HG02610 (cell line): ENCODE data around the gene BSG.

Experiments used
- ATAC-seq: cut with Tn5 transposase; IDR thresholded peaks from one replicate; pipeline ENCODE4 v1.9.1; 2021; ENCODE audit warnings: mild to moderate bottlenecking, moderate library complexity; ENCODE audit not compliant: unreplicated experiment

BSG gene

DNA sequence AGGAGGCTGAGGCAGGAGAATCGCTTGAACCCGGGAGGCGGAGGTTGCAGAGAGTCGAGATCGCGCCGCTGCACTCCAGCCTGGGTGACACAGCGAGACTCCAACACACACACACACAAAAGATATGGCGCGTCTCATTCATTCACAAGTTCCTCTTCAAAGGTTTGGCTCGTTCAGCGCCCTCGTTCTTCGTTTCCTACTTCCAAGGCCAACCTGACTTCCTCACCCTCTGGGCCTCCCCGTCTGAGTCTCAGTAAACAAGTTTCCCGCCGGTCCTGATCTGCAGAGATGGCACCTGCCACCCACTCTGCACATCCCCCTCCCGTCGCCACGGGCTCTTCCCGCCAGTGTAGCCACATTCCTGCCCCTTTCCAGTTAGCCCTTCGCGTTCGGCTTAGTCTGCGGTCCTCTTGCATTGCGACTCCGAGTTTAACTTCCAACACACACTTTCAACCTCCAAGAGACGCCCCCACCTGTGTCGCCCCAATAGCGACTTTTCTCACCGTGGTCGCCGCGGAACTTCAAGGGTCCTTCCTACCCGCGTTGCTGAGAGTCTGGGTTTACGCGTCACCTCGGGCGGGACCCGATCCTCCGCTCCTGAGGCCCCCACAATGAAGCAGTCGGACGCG, 1.3 kb upstream of the BSG start:
- no peak for ATAC-seq

DNA sequence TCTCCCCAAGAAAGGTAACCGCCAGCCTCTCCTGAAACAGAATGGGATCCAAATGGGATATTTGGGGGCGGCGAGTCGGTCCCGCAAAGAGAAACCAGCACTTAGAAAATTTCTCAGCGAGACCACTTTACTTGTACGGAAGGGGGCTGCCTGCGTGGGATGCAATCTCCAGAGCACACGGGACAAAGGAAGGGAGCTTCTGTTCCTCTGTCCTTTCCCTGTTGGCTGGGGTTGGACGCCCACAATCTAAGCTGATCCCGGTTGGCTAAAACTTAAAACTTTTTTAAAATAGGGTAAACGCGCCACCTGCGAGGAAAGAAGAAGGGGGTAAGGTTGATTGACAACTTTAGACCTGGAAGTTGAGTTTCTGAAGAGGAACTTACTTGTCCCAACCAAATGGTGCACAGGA, 826 bp upstream of the BSG start:
- no peak for ATAC-seq

DNA sequence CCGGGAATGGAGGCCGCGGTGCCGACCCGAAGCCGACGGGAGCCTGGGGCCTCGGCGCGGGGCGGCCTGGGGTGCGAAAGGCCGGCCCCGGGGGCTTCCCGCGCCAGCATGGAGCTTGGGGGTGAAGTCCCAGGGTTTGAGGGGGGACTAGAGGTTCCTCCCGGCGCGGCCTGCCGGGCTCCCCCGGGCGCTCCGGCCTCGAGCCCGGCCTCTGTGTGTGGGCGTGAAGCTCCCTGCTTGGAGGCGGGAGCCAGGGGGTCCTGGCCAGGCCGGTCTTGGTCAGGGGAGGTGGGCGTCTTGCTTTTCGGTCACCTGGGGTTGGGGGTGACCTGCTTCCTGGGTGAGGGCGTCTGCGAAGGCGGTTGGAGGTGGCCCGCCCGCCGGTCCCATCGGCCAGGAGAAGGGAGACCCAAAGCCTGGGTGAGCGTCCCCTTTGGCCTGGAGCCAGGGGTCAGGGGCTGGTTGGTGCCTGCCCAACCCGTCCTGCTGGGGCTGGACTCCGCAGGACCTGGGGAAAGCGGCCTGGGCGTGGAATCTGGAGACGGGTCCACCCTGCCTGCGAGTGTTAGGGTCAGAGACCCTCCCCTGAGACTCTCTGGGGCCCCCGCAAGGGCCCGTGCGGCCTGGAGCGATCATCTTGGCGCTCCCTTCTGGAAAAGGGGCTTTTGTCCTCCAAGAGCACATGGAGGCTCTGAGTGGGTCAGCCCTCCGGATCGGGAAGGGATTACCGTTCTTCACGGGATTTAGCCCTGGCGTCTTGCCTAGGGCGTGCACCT, 535 bp downstream of the BSG start:
- ATAC-seq = no peak

DNA sequence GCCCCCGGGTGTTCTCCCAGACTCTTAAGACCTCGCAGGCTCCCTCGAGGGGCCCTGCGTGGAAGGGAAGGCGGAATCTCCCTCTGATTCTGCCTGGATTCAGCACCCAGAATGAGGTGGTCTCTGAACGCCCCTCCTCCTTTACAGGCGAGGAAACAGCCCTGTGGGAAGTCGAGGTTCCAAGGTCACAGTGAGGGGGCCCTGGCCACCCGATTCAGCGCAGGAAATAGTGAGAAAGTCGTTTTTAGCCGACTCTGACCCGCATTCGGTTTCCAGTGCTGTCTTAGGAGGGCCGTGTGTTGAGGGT, 1.1 kb downstream of the BSG start:
- ATAC-seq = no peak

DNA sequence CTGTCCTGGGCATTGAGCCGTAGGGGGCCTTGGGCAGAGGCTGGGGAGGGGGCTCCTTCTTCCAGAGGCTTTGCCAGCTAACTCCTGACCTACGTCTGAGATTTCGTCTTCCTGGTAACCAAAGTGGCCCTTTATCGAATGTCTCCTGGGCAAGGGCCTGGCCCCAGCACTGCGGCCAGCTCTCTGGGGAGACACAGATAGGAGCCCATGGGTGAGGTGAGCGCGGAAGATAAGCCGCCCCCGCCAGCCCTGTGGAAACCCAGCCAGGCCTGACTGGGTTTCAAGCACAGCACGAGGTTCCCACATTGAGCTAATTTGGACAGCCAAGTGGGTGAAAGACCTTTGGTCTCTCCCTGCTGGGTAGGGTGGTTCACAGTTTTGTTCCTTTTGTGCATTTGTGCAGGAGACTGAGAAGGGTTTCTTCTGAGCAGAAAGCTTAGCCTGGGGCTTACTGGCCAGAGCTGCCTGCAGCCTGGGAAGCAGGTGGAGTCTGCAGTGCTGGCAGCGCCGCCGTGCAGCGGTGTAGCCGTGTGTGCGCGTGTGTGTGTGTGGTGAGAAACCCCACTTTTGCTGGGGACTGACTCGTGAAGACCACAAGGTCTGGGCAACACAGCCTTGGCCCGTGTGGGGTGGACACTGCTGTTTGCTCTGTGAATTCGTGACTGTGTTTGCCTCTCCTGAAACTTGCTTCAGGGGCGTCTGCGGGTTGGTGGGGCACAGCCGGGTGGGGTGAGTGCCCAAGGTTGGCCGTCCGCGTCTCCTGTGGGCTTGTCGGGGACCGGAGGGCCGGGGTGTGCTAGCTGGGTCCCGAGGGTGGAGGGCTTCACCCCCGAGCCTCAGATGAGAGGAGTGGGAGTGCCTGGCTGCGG, 2.5 kb downstream of the BSG start:
- no peak for ATAC-seq

DNA sequence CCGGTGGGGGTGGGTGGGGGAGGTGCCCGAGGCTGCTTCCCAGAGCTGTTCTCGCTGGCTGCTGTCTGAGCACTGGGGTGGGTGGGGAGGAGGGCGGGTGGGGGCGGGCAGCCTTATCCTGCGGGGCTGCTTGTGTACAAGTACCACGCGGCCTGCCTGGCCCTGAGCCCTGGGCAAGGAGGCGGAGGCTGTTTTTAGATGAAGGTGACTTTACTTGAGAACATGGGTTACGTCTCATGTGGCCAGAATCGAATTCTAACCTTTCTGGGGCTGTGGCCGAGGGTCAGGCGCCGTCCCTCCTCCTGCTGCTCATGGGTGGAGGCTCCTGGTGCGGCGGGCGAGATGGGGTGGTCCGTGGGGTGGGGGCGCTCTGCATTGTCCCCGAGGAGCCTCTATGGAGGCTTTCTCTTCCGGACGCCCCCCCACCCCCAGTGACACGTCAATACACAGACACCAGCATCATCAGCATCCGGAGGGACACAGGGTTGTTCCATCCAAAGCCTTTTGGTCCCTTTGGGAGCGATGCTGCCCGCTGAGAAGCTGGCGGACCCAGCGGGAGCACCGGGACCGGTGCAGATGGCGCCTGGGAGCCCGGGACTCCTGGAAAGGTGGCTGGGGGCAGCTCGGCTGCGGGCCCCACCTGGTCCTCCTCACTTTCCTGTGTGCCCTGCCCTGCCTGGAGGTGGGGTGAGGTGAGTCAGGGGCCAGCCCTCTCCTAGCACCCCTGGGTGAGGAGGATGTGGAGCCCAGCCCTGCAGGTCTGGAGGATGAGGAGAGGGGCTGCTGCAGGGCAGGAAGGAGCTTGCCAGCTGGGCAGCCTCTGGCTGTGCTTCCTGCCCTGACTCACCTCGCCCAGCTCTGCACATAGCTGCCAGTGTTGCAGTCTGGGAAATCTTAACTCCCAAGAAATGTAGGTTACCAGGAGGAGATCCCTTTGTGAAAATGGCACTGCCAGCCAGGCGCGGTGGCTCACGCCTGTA, 3.4 kb downstream of the BSG start:
- ATAC-seq = no peak

DNA sequence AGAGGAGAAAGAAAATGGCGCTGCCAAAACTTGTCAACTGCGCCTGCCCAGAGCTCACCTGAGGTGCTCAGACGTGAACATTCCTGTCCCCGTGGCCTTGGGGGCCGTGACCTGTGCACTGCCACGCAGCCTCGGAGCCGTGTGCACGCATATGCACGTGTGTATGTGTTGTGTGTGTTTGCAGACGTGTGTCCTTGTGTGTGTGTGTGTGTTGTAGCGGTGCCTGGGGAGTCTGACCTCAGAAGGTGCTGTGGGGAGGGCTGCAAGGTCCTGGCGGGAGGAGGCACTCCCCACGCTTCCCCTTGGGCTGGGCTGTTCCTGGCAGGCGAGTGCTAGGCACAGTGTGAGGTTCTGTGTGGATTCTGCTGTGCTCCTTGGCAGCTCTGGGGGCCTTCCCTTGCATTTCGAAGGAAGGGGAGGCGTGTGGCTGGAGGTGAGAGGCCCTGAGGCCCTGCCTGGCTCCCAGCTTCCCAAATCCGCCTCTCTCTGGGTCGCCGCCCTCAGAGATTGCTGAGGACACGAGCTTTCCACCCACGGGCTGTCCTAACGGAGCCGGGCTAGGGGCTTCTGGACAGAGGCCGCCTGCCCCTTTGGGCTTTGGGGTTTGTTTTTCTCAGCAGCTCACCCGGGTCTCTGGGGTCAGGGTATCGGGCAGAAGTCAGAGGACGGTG, 4.5 kb downstream of the BSG start:
- ATAC-seq = no peak

DNA sequence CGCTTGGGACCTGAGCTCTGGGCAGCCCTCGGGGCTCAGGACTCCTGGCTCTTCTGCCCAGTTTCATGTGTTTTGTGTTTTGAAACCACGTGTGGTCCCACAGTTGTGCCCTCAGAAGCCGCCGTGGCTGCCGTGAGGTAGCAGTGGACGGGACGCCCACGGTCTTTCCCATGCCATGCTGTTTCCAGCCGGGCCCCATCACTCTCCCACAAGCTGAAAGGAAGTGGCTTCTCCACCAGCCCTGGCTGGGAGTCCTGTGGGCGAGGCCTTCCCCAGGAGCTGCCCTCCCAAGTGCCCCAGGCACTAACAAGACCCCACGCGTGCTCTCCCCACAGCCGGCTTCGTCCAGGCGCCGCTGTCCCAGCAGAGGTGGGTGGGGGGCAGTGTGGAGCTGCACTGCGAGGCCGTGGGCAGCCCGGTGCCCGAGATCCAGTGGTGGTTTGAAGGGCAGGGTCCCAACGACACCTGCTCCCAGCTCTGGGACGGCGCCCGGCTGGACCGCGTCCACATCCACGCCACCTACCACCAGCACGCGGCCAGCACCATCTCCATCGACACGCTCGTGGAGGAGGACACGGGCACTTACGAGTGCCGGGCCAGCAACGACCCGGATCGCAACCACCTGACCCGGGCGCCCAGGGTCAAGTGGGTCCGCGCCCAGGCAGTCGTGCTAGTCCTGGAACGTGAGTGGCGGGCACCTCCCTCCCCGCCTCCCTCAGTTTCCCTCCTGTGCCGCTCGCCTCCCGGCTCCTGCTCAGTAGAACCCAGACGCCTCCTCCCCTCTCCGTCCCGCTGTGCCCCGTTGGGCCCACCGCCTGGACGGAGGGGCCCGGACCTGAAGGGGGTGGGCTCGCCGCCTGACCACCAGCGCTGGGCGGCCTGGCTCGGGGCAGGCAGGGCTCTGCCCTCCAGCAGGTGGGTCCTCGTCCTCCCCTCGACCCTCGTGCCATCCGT, 5.3 kb downstream of the BSG start:
- ATAC-seq = no peak

DNA sequence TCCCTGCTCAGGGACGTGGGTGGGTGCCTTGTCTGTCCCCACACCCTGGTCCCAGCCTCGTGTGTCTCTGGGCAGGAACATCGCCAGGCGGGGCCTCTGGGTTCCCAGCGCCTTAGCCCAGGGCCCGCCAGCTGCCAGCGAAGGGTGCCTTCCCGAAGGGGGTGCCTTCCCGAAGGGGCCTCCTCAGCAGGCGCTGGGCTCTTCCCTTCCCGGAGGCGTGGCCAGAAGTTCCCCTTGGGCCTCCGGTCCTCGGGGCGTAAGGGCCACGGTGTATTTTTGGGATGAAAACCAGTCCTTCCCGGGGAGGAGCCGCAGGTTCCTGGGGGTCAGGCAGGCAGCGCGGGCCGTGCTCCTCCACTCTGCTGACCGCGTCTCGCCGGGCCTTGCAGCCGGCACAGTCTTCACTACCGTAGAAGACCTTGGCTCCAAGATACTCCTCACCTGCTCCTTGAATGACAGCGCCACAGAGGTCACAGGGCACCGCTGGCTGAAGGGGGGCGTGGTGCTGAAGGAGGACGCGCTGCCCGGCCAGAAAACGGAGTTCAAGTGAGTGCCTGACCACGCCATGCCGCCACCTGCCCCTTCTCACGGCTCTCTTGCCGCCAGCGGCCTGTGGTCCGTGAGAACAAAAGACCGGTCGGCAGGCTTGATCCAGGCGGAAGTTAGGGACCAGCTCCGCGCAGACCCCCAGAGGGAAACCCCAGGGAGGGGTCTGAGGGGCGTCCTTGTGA, 6.9 kb downstream of the BSG start:
- ATAC-seq = no peak

DNA sequence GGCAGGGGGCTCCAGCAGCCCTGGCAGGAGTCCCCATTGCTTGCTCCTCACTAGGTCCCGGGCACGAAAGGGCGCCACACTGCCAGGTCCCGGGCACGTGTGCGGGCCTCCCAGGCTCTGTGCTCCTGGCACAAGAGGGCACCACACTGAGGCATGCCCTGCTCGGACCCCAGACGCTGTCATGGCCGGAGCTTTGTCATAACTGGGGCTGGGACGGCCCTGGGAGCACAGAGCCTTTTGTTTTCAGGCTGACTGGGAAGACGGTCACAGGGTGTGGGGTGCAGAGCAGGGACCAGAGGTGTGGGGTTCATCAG, 7.4 kb downstream of the BSG start:
- ATAC-seq = no peak

DNA sequence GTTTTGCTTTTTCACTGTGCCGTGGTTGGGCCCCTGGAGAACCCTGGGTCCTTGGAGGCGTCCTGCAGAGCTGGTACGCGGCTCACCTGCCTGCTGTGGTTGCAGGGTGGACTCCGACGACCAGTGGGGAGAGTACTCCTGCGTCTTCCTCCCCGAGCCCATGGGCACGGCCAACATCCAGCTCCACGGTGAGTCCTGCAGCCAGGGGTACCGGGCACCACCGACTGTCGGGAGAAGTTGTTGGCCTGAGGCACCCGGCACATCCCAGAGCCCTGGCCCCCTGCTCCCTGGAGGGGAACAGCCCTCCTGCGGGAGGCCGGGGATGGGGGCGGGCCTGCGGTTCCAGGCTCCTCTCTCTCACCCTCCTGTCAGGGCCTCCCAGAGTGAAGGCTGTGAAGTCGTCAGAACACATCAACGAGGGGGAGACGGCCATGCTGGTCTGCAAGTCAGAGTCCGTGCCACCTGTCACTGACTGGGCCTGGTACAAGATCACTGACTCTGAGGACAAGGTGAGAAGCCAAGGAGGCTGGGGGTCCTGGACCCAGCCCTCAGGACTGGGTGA, 8.0 kb downstream of the BSG start:
- no peak for ATAC-seq

DNA sequence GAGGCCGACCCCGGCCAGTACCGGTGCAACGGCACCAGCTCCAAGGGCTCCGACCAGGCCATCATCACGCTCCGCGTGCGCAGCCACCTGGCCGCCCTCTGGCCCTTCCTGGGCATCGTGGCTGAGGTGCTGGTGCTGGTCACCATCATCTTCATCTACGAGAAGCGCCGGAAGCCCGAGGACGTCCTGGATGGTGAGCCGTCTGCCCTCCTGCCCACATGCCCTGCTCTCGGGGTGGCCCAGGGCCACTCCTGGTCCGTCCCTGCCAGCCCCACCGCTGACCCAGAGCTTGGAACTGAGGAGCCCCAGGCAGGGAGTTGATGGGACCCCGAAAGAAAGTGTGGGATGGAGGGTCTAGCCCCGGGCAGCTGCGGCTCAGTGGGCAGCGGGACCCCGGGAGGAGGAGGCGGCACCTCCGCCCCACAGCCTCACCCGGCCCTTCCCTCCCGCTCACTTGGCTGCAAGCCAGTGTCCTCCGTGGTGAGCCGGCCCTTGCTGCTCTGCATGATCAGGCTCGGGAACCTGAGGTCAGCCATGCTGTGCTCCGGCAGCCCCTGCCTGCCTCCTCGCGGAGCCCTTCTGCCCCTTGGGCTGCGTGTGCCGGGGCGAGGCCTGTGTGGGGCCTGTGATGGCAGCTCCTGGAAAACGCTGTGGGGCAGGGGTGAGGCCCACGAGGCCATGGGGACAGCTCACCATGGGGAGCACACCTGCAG, 9.2 kb downstream of the BSG start:
- ATAC-seq = no peak

DNA sequence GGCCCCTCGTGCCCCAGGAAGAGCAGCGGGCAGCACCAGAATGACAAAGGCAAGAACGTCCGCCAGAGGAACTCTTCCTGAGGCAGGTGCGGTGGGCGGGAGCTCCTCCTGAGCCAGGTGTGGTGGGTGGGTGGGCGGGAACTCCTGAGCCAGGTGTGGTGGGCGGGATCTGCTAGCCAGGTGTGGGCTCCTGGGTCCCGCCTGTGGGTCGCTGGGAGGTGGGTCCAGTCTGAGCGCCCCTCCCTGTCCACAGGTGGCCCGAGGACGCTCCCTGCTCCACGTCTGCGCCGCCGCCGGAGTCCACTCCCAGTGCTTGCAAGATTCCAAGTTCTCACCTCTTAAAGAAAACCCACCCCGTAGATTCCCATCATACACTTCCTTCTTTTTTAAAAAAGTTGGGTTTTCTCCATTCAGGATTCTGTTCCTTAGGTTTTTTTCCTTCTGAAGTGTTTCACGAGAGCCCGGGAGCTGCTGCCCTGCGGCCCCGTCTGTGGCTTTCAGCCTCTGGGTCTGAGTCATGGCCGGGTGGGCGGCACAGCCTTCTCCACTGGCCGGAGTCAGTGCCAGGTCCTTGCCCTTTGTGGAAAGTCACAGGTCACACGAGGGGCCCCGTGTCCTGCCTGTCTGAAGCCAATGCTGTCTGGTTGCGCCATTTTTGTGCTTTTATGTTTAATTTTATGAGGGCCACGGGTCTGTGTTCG, 10.3 kb downstream of the BSG start:
- ATAC-seq = no peak

DNA sequence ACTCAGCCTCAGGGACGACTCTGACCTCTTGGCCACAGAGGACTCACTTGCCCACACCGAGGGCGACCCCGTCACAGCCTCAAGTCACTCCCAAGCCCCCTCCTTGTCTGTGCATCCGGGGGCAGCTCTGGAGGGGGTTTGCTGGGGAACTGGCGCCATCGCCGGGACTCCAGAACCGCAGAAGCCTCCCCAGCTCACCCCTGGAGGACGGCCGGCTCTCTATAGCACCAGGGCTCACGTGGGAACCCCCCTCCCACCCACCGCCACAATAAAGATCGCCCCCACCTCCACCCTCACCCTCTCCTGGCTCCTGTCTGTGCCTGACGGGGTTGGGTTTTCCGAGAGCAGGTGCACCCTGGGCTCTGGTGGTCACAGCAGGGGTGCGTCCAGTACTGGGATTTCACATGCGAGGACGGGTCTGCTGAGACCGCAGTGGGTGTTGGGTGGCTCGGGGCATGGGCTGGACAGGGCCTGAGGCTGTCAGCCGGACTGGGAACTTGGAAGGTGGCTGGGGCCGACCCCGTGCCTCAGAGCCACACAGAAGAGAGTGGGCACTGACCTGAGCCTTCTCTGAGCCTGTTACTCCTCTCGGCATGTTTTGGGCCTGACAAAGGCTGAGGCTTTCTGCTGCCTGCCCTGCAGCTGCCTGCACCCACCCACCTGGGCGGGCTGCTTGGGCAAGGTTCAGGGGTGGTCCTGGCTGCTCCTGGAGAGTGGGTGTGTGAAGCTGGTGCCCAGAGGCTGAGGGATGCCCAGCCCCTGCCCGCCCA, 11.0 kb downstream of the BSG start:
- ATAC-seq = no peak

DNA sequence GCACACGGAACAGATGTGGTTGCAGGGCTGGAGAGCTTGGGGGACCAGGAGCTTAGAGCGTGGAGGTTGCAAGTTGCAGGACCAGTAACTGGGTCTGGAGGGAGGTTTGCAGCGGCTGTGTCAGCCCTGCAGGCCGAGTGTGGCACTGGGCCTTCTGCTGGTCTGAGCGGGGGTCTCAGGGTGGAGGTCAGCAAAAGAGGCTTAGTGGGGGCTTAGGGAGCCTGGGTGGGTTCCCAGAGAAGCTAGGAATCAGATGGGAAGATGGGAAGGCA, 11.5 kb downstream of the BSG start:
- no peak for ATAC-seq

DNA sequence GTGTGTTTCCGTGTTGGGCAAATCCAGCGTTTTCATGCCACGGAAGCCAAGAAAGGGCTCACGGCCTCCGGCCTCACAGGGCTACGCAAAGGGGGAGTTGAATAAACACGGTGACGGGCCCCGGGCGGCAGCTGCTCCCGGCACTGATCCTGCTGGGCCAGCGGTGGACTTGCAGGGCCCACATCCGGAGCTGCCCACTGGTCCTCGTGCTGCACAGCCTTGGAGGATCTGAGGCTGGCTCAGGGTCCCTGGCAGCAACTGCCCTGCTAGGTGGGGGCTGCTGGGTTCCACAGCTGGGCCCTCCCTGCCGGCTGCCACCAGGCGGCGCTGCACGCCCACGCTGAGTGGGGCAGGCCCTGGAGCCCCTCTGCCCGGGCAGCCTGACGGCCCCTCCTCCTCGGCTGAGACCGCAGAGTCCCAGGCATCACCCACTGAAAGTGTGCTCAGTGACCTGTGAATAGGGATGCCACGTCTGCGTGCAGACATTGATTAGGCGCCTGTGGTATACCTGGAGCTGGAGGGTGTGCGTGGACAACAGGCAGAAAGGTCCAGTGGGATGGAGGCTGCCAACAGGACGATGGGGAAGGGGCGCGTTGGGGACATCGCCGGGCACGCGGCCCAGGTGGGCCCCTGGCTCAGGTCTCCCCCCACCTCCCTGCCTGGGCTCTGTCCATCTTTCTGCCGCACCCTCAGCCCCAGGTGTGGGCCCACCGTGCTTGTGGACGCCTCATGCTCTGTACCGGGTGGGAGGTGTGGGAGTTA, 12.0 kb downstream of the BSG start:
- ATAC-seq = no peak
